ENCODE data around the gene VGLL2. TPM values are rescaled to one million over a fixed set of nuclear protein-coding genes. Genes with fewer than 3 reads are reported as not detected.
"Not testable (repeated sequence)": the region's sequence is repeated elsewhere in the genome, so short reads cannot be mapped to it uniquely, and the experiment has no call there.

Gene VGLL2
- total RNA-seq, 1 experiment from 2014 or later: not detected

DNA sequence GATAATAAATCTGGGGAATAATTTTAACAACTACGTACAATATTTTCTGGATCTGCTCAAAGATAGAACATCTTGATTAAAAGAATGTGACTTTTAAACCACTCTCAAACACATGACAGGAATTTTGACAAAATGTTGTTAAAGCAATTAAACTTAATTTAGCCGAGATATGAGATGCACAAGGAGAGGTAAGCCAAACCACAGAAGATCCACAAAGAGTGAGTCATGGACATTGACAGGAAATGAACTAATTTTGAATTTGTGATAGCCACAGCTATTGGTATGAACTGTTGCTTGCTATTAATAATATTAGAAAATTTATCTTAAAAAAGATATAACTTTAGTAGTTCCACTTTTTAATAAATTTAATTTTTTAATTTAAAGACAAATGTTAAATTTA, 27.8 kb upstream of the VGLL2 start:
- no peak overlapping the region for H3K27ac Mint-ChIP-seq (ENCODE audit: unreplicated experiment)
- TF ChIP-seq, protein P1, sequence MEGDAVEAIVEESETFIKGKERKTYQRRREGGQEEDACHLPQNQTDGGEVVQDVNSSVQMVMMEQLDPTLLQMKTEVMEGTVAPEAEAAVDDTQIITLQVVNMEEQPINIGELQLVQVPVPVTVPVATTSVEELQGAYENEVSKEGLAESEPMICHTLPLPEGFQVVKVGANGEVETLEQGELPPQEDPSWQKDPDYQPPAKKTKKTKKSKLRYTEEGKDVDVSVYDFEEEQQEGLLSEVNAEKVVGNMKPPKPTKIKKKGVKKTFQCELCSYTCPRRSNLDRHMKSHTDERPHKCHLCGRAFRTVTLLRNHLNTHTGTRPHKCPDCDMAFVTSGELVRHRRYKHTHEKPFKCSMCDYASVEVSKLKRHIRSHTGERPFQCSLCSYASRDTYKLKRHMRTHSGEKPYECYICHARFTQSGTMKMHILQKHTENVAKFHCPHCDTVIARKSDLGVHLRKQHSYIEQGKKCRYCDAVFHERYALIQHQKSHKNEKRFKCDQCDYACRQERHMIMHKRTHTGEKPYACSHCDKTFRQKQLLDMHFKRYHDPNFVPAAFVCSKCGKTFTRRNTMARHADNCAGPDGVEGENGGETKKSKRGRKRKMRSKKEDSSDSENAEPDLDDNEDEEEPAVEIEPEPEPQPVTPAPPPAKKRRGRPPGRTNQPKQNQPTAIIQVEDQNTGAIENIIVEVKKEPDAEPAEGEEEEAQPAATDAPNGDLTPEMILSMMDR (IDR thresholded peaks at IDR 0.05; ENCODE audit: unreplicated experiment): no peak
- no peaks in the 10 kb centered on the region for H3K27me3 Mint-ChIP-seq (ENCODE audit: unreplicated experiment)
- intact Hi-C loops (cut with micrococcal nuclease; ENCODE audit: unreplicated experiment): no loop called here
- DNase-seq: no peak
- peaks cover 3% of the 10 kb centered on the region for H3K9me3 Mint-ChIP-seq (ENCODE audit: low read depth, unreplicated experiment)
- CTCF ChIA-PET: no interaction called here
- H3K36me3 Mint-ChIP-seq (ENCODE audit: insufficient read depth, unreplicated experiment): no peaks in the 10 kb centered on the region
- no TSS peak for BruUV-seq (replicated peaks)
- H3K4me1 Mint-ChIP-seq (ENCODE audit: low read depth, unreplicated experiment): no peaks in the 10 kb centered on the region
- H3K4me3 Mint-ChIP-seq (ENCODE audit: low read depth, unreplicated experiment): no peak overlapping the region

DNA sequence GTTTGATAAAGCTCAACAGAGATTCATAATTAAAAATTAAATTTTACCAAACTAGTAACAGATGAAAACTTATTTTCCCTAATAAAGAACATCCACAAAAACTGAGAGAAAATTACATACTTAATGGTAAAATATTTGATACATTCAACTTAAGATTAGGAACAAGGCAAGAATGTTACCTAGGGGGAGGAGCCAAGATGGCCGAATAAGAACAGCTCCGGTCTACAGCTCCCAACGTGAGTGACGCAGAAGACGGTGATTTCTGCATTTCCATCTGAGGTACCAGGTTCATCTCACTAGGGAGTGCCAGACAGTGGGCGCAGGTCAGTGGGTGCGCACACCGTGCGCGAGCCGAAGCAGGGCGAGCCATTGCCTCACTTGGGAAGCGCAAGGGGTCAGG, 20.8 kb upstream of the VGLL2 start:
- intact Hi-C loops (cut with micrococcal nuclease; ENCODE audit: unreplicated experiment); H3K4me1 Mint-ChIP-seq (ENCODE audit: low read depth, unreplicated experiment); DNase-seq; H3K4me3 Mint-ChIP-seq (ENCODE audit: low read depth, unreplicated experiment); BruUV-seq (replicated peaks); H3K9me3 Mint-ChIP-seq (ENCODE audit: low read depth, unreplicated experiment); H3K36me3 Mint-ChIP-seq (ENCODE audit: insufficient read depth, unreplicated experiment); H3K27ac Mint-ChIP-seq (ENCODE audit: unreplicated experiment); H3K27me3 Mint-ChIP-seq (ENCODE audit: unreplicated experiment); CTCF ChIA-PET: not testable (repeated sequence)

DNA sequence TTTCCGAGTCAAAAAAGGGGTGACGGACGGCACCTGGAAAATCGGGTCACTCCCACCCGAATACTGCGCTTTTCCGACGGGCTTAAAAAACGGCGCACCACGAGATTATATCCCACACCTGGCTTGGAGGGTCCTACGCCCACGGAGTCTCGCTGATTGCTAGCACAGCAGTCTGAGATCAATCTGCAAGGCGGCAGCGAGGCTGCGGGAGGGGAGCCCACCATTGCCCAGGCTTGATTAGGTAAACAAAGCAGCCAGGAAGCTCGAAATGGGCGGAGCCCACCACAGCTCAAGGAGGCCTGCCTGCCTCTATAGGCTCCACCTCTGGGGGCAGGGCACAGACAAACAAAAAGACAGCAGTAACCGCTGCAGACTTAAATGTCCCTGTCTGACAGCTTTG, 20.4 kb upstream of the VGLL2 start:
- H3K36me3 Mint-ChIP-seq (ENCODE audit: insufficient read depth, unreplicated experiment); H3K9me3 Mint-ChIP-seq (ENCODE audit: low read depth, unreplicated experiment); H3K4me1 Mint-ChIP-seq (ENCODE audit: low read depth, unreplicated experiment); H3K27ac Mint-ChIP-seq (ENCODE audit: unreplicated experiment); BruUV-seq (replicated peaks); intact Hi-C loops (cut with micrococcal nuclease; ENCODE audit: unreplicated experiment); H3K27me3 Mint-ChIP-seq (ENCODE audit: unreplicated experiment); H3K4me3 Mint-ChIP-seq (ENCODE audit: low read depth, unreplicated experiment); CTCF ChIA-PET; DNase-seq: not testable (repeated sequence)

DNA sequence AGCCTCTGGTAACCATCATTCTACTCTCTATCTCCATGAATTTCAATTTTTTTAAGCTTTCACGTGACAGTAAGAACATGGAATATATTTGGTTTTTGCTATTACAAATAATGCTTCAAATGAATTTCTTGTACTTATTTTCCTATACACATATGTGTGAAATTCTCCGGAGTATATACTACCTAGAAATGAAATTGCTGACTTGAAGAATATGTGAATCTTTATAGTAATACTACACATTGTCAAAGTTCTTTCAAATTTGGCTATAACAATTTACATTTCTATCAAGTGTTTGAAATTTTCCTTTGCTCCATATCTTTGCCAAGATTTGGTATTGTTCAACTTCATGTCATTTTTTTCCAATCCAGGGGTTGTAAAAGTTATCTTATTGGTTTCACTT, 11.6 kb upstream of the VGLL2 start:
- intact Hi-C loops (cut with micrococcal nuclease; ENCODE audit: unreplicated experiment): no loop called here
- DNase-seq: no peak
- H3K4me3 Mint-ChIP-seq (ENCODE audit: low read depth, unreplicated experiment): no peak overlapping the region
- peaks cover 2% of the 10 kb centered on the region for H3K9me3 Mint-ChIP-seq (ENCODE audit: low read depth, unreplicated experiment)
- TF ChIP-seq, protein P1 (IDR thresholded peaks at IDR 0.05; ENCODE audit: unreplicated experiment): no peak
- no peaks in the 10 kb centered on the region for H3K27me3 Mint-ChIP-seq (ENCODE audit: unreplicated experiment)
- H3K27ac Mint-ChIP-seq (ENCODE audit: unreplicated experiment): no peak overlapping the region
- no peaks in the 10 kb centered on the region for H3K36me3 Mint-ChIP-seq (ENCODE audit: insufficient read depth, unreplicated experiment)
- BruUV-seq (replicated peaks): no TSS peak
- H3K4me1 Mint-ChIP-seq (ENCODE audit: low read depth, unreplicated experiment): no peaks in the 10 kb centered on the region
- CTCF ChIA-PET: interaction anchor here (0.6 kb wide), 1 partner anchor 1140 kb away, joined by 3 read pairs; no protein-coding TSS in a partner anchor

DNA sequence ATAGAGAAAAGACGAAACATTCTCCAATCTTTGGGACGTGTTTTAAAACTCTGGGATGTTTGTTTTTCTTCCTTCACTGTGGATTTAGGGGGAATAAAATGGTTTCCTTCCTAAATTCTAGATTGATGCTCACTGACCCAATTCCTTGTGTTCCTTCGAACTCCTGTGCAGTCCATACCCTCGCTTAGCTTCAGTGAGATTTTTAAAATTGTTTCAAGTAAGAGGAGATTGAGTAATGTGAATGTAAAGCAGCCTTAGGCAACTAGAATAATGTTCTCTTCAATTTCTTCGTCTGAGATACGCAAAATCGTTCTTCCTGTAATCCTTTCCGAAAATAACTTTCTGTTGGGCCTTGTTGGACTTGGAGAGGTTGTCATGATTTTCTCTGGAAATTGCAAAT, 2.6 kb upstream of the VGLL2 start:
- Mint-ChIP-seq H3K27me3 (ENCODE audit: unreplicated experiment) (peaks cover 34% of the 10 kb centered on the region), H3K9me3 (ENCODE audit: low read depth, unreplicated experiment) (no peaks in the 10 kb centered on the region), H3K36me3 (ENCODE audit: insufficient read depth, unreplicated experiment) (no peaks in the 10 kb centered on the region), H3K4me3 (ENCODE audit: low read depth, unreplicated experiment) (no peak overlapping the region), H3K27ac (ENCODE audit: unreplicated experiment) (no peak overlapping the region), H3K4me1 (ENCODE audit: low read depth, unreplicated experiment) (peaks cover 9% of the 10 kb centered on the region)
- no peak for DNase-seq
- intact Hi-C loops (cut with micrococcal nuclease; ENCODE audit: unreplicated experiment): no loop called here
- CTCF ChIA-PET: no interaction called here
- BruUV-seq (replicated peaks): no TSS peak
- TF ChIP-seq, protein P1 (IDR thresholded peaks at IDR 0.05; ENCODE audit: unreplicated experiment): no peak

Measured in Calu3 (cell line).